HepG2 (cell line): ENCODE measurements around the gene SENP7. TPM values are rescaled to one million over a fixed set of nuclear protein-coding genes. Genes with fewer than 3 reads are reported as not detected.

Experiments
- DNMT1 ChIP-seq: sonication (generic); formaldehyde crosslinking; IDR thresholded peaks from 2 replicates; pipeline ENCODE4 v1.5.1; 2020; ENCODE audit warnings: mild to moderate bottlenecking, missing genetic modification reagents
- DR1 ChIP-seq: sonication (generic); formaldehyde crosslinking; IDR thresholded peaks from 2 replicates; pipeline ENCODE4 v1.8.0; 2021; ENCODE audit warnings: mild to moderate bottlenecking, missing genetic modification reagents, inconsistent platforms
- FOSL1 ChIP-seq: sonication (generic); formaldehyde crosslinking; IDR thresholded peaks from 2 replicates; pipeline ENCODE4 v1.9.0; 2021; ENCODE audit warnings: missing genetic modification reagents, borderline replicate concordance
- FOXM1 ChIP-seq: sonication (generic); formaldehyde crosslinking; IDR thresholded peaks from 2 replicates; pipeline ENCODE4 v1.5.0; 2020; ENCODE audit warnings: missing genetic modification reagents
- GATAD2A ChIP-seq: IDR thresholded peaks from 2 replicates; pipeline ENCODE4 v1.6.1; 2016
- IRX3 ChIP-seq: sonication (generic); formaldehyde crosslinking; IDR thresholded peaks from 2 replicates; pipeline ENCODE4 v1.8.1; 2023; ENCODE audit warnings: mild to moderate bottlenecking, low read depth, missing genetic modification reagents, borderline replicate concordance
- KLF12 ChIP-seq: sonication (generic); formaldehyde crosslinking; IDR thresholded peaks from 2 replicates; pipeline ENCODE4 v1.4.0; 2020; ENCODE audit warnings: missing genetic modification reagents, borderline replicate concordance
- KLF15 ChIP-seq: sonication (generic); formaldehyde crosslinking; IDR thresholded peaks from 2 replicates; pipeline ENCODE4 v1.8.1; 2023; ENCODE audit warnings: borderline replicate concordance, mild to moderate bottlenecking, inconsistent platforms, missing genetic modification reagents, mixed read lengths
- NFIC ChIP-seq: IDR thresholded peaks from 2 replicates; pipeline ENCODE4 v1.6.1; 2012; ENCODE audit warnings: mild to moderate bottlenecking, low read length, inconsistent platforms
- NFRKB ChIP-seq: fragments of 450-650 bp; IDR thresholded peaks from 2 replicates; pipeline ENCODE4 v1.6.1; 2017
- NFYB ChIP-seq: sonication (generic); formaldehyde crosslinking; IDR thresholded peaks from 2 replicates; pipeline ENCODE4 v1.4.0; 2020; ENCODE audit warnings: missing genetic modification reagents
- PAF1 ChIP-seq: IDR thresholded peaks from 2 replicates; pipeline ENCODE4 v1.6.1; 2016; ENCODE audit warnings: missing genetic modification reagents, missing compliant biosample characterization
- REL ChIP-seq: sonication (generic); formaldehyde crosslinking; conservative IDR thresholded peaks from 2 replicates; pipeline ENCODE4 v1.8.0; 2022; ENCODE audit warnings: mild to moderate bottlenecking, missing genetic modification reagents, moderate library complexity
- RFXAP ChIP-seq: sonication (generic); formaldehyde crosslinking; IDR thresholded peaks from 2 replicates; pipeline ENCODE4 v1.4.0; 2020; ENCODE audit warnings: missing genetic modification reagents, borderline replicate concordance
- SAP130 ChIP-seq: IDR thresholded peaks from 2 replicates; pipeline ENCODE4 v1.6.1; 2016; ENCODE audit warnings: low read depth
- THAP11 ChIP-seq: IDR thresholded peaks from 2 replicates; pipeline ENCODE4 v1.6.1; 2016; ENCODE audit warnings: missing biosample characterization, missing genetic modification reagents
- TOE1 ChIP-seq: sonication (generic); formaldehyde crosslinking; IDR thresholded peaks from 2 replicates; pipeline ENCODE4 v1.4.0; 2020; ENCODE audit warnings: mild to moderate bottlenecking, missing genetic modification reagents
- ZBTB1 ChIP-seq: sonication (generic); formaldehyde crosslinking; IDR thresholded peaks from 2 replicates; pipeline ENCODE4 v1.4.0; 2020; ENCODE audit warnings: missing genetic modification reagents, borderline replicate concordance
- ZBTB25 ChIP-seq: IDR thresholded peaks from 2 replicates; pipeline ENCODE4 v1.6.1; 2018; ENCODE audit warnings: missing genetic modification reagents
- ZBTB38 ChIP-seq: sonication (generic); formaldehyde crosslinking; IDR thresholded peaks from 2 replicates; pipeline ENCODE4 v1.5.1; 2020; ENCODE audit warnings: mild to moderate bottlenecking, missing genetic modification reagents
- ZBTB7B ChIP-seq: sonication (generic); formaldehyde crosslinking; IDR thresholded peaks from 2 replicates; pipeline ENCODE4 v1.4.0; 2020; ENCODE audit warnings: missing genetic modification reagents
- ZMAT5 ChIP-seq: sonication (generic); formaldehyde crosslinking; IDR thresholded peaks from 2 replicates; pipeline ENCODE4 v1.5.0; 2020; ENCODE audit warnings: mild to moderate bottlenecking, low read depth, missing genetic modification reagents, borderline replicate concordance
- ZNF180 ChIP-seq: sonication (generic); formaldehyde crosslinking; IDR thresholded peaks from 2 replicates; pipeline ENCODE4 v1.4.0; 2020; ENCODE audit warnings: low read depth, missing genetic modification reagents, borderline replicate concordance
- ZNF207 ChIP-seq: fragments of 450-650 bp; IDR thresholded peaks from 2 replicates; pipeline ENCODE4 v1.6.1; 2016; ENCODE audit warnings: antibody characterized with exemption, borderline replicate concordance
- ZNF235 ChIP-seq: sonication (generic); formaldehyde crosslinking; IDR thresholded peaks from 2 replicates; pipeline ENCODE4 v1.8.1; 2023; ENCODE audit warnings: mild to moderate bottlenecking, missing genetic modification reagents, borderline replicate concordance
- ZNF30 ChIP-seq: sonication (generic); formaldehyde crosslinking; IDR thresholded peaks from 2 replicates; pipeline ENCODE4 v1.5.0; 2020; ENCODE audit warnings: mild to moderate bottlenecking, missing genetic modification reagents
- ZNF432 ChIP-seq: sonication (generic); formaldehyde crosslinking; IDR thresholded peaks from 2 replicates; pipeline ENCODE4 v1.5.0; 2020; ENCODE audit warnings: missing genetic modification reagents, mild to moderate bottlenecking, borderline replicate concordance
- ZNF441 ChIP-seq: sonication (generic); formaldehyde crosslinking; IDR thresholded peaks from 2 replicates; pipeline ENCODE4 v1.7.0; 2021; ENCODE audit warnings: missing genetic modification reagents, borderline replicate concordance
- ZNF605 ChIP-seq: sonication (generic); formaldehyde crosslinking; IDR thresholded peaks from 2 replicates; pipeline ENCODE4 v1.8.0; 2022; ENCODE audit warnings: mild to moderate bottlenecking, missing genetic modification reagents
- ZNF740 ChIP-seq: sonication (generic); formaldehyde crosslinking; IDR thresholded peaks from 2 replicates; pipeline ENCODE4 v1.4.0; 2020; ENCODE audit warnings: missing genetic modification reagents
- ZNF747 ChIP-seq: sonication (generic); formaldehyde crosslinking; IDR thresholded peaks from 2 replicates; pipeline ENCODE4 v1.8.1; 2023; ENCODE audit warnings: missing genetic modification reagents, mild to moderate bottlenecking, borderline replicate concordance
- ZNF841 ChIP-seq: sonication (generic); formaldehyde crosslinking; IDR thresholded peaks from 2 replicates; pipeline ENCODE4 v1.8.1; 2023; ENCODE audit warnings: missing genetic modification reagents, borderline replicate concordance
- ZSCAN22 ChIP-seq: sonication (generic); formaldehyde crosslinking; IDR thresholded peaks from 2 replicates; pipeline ENCODE4 v1.4.0; 2020; ENCODE audit warnings: mild to moderate bottlenecking, missing genetic modification reagents
- polyA plus RNA-seq, 8 experiments: library from polyadenylated mRNA; depleted of rRNA in 3 of 8; stranded (reverse) in 7 of 8; unstranded in 1 of 8; fragments of >200 nt; fragmentation: Illumina TruSeq in 4 of 8; extraction: Trizol in 4 of 8; gene quantifications; 2 replicates each; pipeline versions ENCODE4 v1.2.1 to v1.2.3, GENCODE V29; 2011 to 2016; ENCODE audit warnings: low read depth in 4 of 8, missing spikeins in 1 of 8, mixed read lengths in 1 of 8; ENCODE audit not compliant: insufficient read depth in 1 of 8
- total RNA-seq, 5 experiments: library from RNA; depleted of rRNA; stranded (reverse); fragments of >200 nt; fragmentation: Illumina TruSeq; extraction: Trizol; gene quantifications; 2 replicates each; pipeline ENCODE4 v1.2.3, GENCODE V29; 2016; ENCODE audit warnings: low read depth in 1 of 5

The SENP7 gene
- total and polyA plus RNA-seq, 2 of the 13 experiments (the other 11 are each of a cell fraction or from before 2014, with no cell fraction given) = 9.1 to 10.3 TPM

GRCh38 chr3:101561630-101562328 is 48.8 kb upstream of the SENP7 start, which contains the start of gene TRMT10C (continued):
- TF ChIP-seq ZNF207 = no peak
- TF ChIP-seq ZNF747 (CRISPR knock-in tag) = no peak
- peak; percentile 94 for TF ChIP-seq ZBTB38 (CRISPR knock-in tag)
- TF ChIP-seq FOSL1 = no peak
- no peak for TF ChIP-seq REL (CRISPR knock-in tag)
- TF ChIP-seq ZNF841 = no peak
- TF ChIP-seq ZBTB7B (CRISPR knock-in tag) = no peak; the same call in 1 of the 2 replicates
- peak; percentile 56; the same call in 1 of the 2 replicates for TF ChIP-seq KLF15 (CRISPR knock-in tag)
- TF ChIP-seq PAF1 = no peak
- no peak for TF ChIP-seq NFRKB
- TF ChIP-seq SAP130 (CRISPR knock-in tag) = peak; percentile 96
- TF ChIP-seq ZNF180 = no peak
- peak; percentile 71; the same call in 1 of the 2 replicates for TF ChIP-seq ZBTB25 (CRISPR knock-in tag)
- TF ChIP-seq ZSCAN22 = no peak
- peak; percentile 75 for TF ChIP-seq ZNF441
- TF ChIP-seq ZNF30 (CRISPR knock-in tag) = no peak
- TF ChIP-seq ZNF740 (CRISPR knock-in tag) = no peak
- 0 out of 2 replicates have a peak, but pooled peaks have one; percentile 2 for TF ChIP-seq NFIC
- peak; percentile 88 for TF ChIP-seq ZNF605
- peak; percentile 57 for TF ChIP-seq DR1 (CRISPR knock-in tag)
- TF ChIP-seq IRX3 (CRISPR knock-in tag) = no peak
- TF ChIP-seq THAP11 (CRISPR knock-in tag) = peak; percentile 92
- no peak for TF ChIP-seq DNMT1 (CRISPR knock-in tag)
- TF ChIP-seq TOE1 (CRISPR knock-in tag) = no peak
- TF ChIP-seq RFXAP (CRISPR knock-in tag) = peak; percentile 70; the same call in 1 of the 2 replicates
- no peak for TF ChIP-seq ZMAT5 (CRISPR knock-in tag)
- no peak for TF ChIP-seq ZNF432 (CRISPR knock-in tag)
- TF ChIP-seq ZBTB1 (CRISPR knock-in tag) = 0 out of 2 replicates have a peak, but pooled peaks have one; percentile 64
- TF ChIP-seq ZNF235 = no peak
- TF ChIP-seq GATAD2A (CRISPR knock-in tag) = peak; percentile 72
- TF ChIP-seq KLF12 (CRISPR knock-in tag) = no peak
- 0 out of 2 replicates have a peak, but pooled peaks have one; percentile 32 for TF ChIP-seq FOXM1 (CRISPR knock-in tag)
- TF ChIP-seq NFYB (CRISPR knock-in tag) = peak; percentile 56
